Choroid plexus epithelial cell (primary cell): ENCODE results near the gene ARFRP1.
A peak's percentile ranks its signal among the peaks of the same experiment; 100 is the strongest.

Source experiments
- DNase-seq: peaks from one replicate; pipeline ENCODE4 v3.0.0-alpha.2; 2010; ENCODE audit warnings: low read depth
- H3K4me3 ChIP-seq: 2 replicates; pipeline ENCODE4 v1.5.1; 2011; ENCODE audit warnings: low read depth, mild to moderate bottlenecking, control low read depth, low read length, moderate library complexity
- TF ChIP-seq, protein P1 (sequence below): conservative IDR thresholded peaks from 2 replicates; pipeline ENCODE4 v1.5.1; 2011; ENCODE audit warnings: low read depth, mild to moderate bottlenecking, control low read depth, inconsistent platforms, low read length, moderate library complexity

ARFRP1 gene

DNA sequence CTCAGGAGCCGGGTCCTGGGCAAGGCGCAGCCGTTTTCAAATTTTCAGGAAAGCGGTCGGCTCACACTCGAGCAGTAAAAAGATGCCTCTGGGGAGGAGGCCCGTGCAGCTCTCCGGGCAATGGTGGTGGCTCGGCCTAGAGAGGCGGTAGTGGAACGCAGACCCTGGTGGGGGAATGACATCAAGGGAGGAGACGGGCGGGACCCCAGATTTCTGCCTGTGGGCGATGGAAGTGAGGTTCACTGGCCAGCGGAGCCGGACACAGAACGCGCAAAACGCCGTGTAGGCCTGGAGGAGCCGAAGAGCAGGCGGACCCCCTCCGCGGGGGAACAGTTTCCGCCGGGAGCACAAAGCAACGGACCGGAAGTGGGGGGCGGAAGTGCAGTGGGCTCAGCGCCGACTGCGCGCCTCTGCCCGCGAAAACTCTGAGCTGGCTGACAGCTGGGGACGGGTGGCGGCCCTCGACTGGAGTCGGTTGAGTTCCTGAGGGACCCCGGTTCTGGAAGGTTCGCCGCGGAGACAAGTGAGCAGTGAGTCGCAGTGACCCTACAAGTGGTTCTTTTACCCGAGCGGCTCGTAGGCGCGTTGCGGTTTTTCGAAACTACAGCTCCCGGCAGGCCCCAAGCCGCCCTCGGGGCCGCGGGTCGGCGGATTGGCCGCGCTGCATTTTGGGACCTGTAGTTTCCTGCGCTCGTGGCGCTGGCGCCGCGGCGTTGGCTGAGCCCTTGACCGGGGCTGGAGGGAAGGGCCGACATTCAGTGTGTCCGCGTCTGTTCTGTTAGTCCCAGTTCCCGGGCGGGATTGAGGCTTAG, 49.6 kb downstream of the ARFRP1 start, which contains the start of gene RTEL1:
Gene RTEL1 (plus strand): TSS at position 376 of the 812 bp plus-strand sequence. CDS start 1,091 bp downstream, outside the sequence.
- TF ChIP-seq, protein P1, sequence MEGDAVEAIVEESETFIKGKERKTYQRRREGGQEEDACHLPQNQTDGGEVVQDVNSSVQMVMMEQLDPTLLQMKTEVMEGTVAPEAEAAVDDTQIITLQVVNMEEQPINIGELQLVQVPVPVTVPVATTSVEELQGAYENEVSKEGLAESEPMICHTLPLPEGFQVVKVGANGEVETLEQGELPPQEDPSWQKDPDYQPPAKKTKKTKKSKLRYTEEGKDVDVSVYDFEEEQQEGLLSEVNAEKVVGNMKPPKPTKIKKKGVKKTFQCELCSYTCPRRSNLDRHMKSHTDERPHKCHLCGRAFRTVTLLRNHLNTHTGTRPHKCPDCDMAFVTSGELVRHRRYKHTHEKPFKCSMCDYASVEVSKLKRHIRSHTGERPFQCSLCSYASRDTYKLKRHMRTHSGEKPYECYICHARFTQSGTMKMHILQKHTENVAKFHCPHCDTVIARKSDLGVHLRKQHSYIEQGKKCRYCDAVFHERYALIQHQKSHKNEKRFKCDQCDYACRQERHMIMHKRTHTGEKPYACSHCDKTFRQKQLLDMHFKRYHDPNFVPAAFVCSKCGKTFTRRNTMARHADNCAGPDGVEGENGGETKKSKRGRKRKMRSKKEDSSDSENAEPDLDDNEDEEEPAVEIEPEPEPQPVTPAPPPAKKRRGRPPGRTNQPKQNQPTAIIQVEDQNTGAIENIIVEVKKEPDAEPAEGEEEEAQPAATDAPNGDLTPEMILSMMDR, result no peak
- peak within 1 kb of the TSS; percentile 96 for H3K4me3 ChIP-seq
- DNase-seq, result peak; percentile 96

DNA sequence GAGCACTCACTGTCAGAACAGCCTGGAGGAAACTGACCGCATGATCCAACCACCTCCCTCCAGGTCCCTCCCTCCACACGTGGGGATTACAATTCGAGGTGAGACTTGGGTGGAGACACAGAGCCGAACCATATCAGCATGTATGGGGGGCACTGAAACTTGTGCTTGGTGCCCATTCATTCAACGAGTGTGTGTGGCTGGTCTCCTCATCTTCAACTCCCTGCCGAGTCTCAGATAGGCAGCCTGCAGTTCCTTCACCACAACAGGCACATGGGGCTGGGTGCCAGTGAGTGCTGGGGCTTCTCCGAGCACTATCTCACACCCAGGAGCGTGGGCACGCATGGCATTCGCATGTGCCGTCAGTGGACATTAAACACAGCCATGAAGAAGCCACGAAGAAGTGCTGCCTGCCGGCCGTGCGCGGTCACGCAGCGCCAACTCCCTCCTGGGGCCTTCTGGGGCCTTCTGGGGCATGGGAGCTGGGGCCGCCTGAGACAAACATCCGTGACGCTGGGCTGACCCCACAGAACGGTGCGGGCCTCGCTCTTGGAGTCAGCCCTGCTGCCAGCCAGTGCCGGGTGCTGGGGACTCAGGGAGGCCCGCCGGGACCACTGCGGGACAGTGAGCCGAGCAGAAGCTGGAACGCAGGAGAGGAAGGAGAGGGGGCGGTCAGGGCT, 50.4 kb downstream of the ARFRP1 start:
- H3K4me3 ChIP-seq, result peak overlapping the region; percentile 96
- DNase-seq, result no peak
- TF ChIP-seq, protein P1, result no peak

GRCh38 chr20:63656451-63656850, 51.3 kb downstream of the ARFRP1 start:
- no peak for DNase-seq
- TF ChIP-seq, protein P1, result no peak
- H3K4me3 ChIP-seq, result no peak overlapping the region

- no peak overlapping the region for H3K4me3 ChIP-seq
- TF ChIP-seq, protein P1, result no peak
- no peak for DNase-seq
Measured at GRCh38 chr20:63655249-63655648, 52.5 kb downstream of the ARFRP1 start.

DNA sequence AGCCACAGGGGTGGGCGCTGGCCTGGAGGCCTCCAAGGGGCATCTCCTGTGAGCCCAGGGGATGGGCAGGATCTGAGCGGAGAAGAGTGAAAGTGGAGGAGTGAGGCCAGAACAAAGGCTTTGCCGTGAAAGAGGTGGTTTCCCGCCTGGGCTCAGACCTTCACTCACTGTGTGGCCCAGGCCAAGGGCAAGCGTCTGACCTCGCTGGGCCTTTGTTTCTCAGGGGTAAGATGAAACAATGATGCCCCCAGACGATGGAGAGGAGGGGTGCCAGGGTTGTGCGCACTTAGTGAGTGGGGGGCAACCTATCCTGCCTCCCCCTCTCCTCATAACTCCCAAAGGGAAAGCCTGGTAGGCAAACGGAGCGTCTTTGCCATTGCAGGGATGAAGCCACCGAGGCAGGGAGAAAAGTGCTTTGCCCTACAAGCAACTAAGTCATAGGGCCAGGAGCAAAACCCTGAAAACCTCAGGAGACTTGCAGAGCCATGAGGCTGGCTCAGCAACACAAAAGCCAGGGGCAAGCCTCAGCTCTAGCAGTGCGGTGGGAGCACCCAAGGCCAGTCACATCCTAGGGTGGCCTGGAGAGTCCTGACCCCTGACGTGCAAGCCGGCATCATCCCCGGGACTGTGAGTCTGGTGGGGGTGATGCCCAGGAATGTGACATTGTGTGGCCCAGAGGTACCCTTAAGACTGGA, 53.7 kb downstream of the ARFRP1 start:
- TF ChIP-seq, protein P1, result no peak
- DNase-seq, result no peak
- peak overlapping the region; percentile 58 for H3K4me3 ChIP-seq

- TF ChIP-seq, protein P1, result no peak
- DNase-seq, result peak; percentile 92
- H3K4me3 ChIP-seq, result peak within 1 kb of the TSS; percentile 58
Measured at GRCh38 chr20:63653041-63653973, 54.5 kb downstream of the ARFRP1 start, which contains the start of gene STMN3. STMN3 (minus strand) TSS chr20:63653424; CDS start chr20:63653345, 79 bp downstream.
